Stimulated activated CD4-positive, alpha-beta T cell treated with anti-CD3 and anti-CD28 coated beads, Interleukin-15, amount 100 ng/mL, for 24 hours (primary cell): ENCODE results near the gene CHST1.

Experiments
- DNase-seq: peaks from one replicate; pipeline ENCODE4 v3.0.0-alpha.2; 2020

The CHST1 gene

DNA sequence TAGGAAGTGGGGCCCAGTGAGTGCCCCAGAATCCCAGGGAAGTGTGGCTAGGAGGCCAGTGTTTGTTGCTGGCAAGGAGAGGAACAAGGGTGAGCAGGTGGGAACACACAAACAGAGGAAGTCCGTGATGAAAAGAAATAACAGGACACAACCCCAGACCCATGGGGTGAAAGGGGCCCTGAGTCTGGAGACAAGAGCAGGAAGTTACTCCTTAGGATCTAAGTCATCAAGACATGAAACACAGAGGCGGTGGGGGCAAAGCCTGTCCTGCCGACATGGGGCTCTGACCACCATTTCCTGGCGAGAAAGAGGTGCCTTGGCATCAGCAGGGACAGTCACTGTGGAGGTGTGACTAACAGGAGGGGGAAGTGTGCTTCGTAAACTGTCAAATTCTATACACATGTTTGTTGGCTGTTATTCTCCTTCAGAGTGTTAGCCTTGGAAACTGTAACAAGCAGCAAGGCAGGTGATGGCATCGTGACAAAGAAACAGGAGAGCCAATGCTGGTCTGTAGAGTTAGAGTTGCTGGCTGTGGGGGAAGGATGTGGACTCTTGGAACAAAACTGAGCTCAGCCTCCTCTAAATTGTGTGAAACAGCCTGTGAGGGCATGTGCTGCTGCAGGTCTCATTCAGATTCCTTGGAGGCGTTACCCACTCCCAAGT lies 21.7 kb downstream of the CHST1 start:
- no peak for DNase-seq

- no peak for DNase-seq
Measured at GRCh38 chr11:45641961-45642360, 23.5 kb downstream of the CHST1 start.

DNA sequence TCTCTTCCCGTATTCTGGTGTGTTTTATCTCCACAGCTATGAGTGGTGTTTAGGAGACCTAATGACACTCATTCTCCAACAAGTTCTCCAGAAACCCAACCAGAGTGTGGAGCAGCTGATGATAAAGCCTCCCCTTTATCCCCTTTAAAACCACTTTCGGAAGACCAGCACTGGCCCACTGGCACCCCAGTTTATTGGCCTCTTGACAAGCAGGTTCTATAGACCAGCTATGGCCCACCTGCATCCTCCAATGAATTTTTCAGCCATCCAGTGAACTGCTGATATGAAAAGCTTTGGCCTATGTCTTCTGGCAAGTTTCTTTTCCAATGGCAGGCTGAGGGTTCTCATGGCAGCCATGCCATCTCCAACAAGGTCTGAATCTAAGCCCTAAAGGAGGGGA lies 27.4 kb downstream of the CHST1 start:
- no peak for DNase-seq

GRCh38 chr11:45635907-45636306 lies 29.5 kb downstream of the CHST1 start:
- DNase-seq: no peak

- DNase-seq: no peak
Measured at GRCh38 chr11:45625611-45626010, 39.8 kb downstream of the CHST1 start.

DNA sequence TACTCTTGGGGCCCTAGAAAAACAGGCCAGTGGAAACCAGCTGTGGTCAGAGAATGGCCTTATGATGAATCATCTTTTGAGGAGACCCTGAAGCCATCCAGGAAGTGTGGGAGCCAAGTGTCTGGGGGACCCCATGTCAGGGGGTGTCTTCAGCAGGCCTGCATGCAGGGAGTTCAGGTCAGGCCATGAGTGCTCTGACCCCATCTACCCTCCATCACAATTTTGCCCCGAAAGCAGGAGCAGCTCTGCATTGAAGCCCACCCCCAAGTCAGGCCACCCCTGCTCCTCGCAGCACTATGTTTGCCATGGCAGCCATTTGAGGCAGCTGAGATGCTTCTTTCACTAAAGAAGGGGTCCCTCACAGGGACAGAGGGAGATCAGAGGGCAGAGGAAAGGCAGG lies 41.3 kb downstream of the CHST1 start:
- no peak for DNase-seq

DNA sequence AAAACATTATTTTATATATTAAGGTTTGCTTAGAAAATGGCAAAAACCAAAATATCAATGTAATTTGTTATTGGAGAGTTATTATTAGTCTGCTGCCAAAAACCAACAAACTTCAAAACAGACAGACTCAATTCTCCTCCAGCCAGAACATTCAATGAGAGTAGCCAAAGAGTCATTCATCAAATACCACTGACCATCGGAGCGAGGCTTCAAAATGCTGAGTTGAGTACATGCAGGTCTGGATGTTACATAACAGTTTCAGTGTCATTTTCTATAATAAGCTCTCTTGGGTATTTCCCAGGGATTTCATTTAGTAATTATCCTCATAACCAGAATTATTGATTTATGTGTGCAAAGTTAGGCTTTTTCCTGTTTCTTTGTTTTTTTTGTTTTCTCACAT lies 42.6 kb downstream of the CHST1 start:
- DNase-seq: no peak

DNA sequence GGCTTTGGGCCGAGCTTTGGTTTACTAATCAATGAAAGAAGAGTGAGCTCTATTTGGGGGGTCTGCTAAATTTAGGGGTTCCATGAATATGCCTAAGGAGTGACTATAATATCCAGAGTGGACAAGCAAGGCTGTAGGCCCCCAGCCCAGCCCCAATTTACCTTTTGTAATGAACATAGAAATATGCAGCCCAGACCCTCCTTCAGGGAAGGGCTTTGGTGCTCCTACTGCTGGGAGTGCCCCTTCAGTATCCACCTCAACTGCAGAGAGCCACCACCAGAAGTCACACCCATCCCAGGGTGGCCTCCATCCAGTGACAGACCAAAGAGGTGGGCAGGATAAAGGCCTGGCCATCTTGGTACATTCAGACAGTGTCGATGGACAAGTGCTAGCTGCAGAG lies 43.1 kb downstream of the CHST1 start:
- DNase-seq: no peak

DNA sequence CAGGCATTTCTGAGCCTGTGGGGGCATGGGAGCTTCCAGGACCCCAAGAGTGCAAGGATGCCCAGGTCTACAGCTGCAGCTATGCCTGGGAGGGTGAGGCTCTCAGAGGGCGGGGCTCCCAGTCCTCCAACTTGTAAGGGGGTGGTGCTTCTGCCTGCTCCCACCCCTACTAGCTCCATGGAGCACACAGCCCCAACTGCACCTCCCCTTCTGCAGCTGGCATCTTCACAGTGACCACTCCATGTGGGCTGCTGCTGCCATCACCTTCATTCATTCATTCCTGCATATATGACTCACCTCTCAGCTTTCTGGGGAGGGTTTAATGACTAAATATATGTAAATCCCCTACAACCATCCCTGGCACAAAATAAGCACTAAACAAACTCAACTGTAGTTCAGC lies 43.8 kb downstream of the CHST1 start:
- no peak for DNase-seq

DNA sequence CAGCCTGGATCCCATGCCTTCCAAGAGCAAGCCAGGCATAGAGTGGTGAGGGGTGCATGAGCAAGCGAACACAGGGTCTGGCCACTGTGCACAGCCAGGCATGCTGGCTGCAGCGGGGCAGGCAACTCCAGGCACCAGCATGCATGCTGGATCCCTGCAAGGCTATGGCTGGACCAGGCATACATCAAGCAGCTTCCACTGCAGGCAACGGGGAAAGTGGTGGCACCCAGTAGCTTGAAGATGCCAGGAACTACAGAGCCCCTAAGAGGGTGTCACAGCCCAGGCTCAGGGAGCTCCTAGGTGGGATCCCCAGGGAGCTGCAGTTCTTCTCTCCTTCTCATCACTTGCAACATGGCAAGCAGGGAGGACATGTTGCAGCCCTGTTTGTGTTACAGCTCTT lies 45.2 kb downstream of the CHST1 start:
- DNase-seq: no peak

DNA sequence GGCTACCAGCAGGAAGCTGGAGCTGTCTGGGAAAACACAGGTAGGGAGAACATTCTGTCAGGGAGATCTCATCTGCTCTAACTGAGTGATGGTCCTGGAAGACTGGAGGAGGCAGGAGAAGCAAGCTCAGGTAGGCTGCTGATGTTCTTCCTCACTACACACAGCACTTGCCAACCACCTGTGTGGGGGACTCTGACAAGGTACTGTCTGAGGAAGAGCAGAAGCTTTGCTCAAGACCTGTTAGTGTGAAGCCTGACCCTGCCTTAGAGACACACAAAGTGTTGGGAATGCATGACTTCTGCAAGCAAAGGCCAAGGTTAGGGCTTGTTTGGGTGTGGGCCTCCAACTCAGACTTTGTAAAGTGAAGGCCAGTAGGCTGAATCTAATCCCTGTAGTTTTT lies 46.5 kb downstream of the CHST1 start:
- DNase-seq: no peak

GRCh38 chr11:45617871-45618601 lies 47.4 kb downstream of the CHST1 start:
- DNase-seq: no peak

GRCh38 chr11:45616802-45617549 lies 48.4 kb downstream of the CHST1 start:
- no peak for DNase-seq

DNA sequence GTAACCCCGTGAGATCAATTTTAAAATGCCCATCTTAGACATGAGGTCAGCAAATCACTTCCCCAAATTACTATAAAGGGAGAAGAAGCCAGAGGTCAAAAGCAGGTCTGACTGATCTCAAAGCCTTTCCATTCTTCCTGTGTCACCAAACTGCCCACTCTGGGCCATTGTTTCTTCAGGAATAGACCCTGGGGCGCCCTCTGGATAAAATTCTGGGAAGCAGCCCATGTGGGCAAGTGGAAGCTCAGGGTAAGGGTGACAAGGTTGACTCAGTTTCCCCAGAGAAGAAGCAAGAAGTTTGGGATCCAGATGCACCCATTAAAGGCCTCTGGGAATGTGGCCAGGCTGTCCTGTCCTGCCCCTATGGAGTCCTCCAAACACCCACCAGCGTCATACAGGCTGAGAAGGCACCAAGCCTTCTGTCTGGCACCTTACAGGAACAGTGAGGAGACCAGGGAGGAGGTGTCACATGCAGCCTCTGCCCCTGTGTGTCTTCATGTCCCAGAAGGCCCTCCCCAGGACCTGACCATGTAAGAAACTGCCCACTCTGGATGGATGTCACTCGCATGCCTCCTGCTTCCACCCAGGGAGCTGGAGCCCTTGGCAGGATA lies 50.1 kb downstream of the CHST1 start:
- DNase-seq: no peak

GRCh38 chr11:45614196-45614828 lies 51.1 kb downstream of the CHST1 start:
- DNase-seq: no peak

GRCh38 chr11:45610627-45611026 lies 54.8 kb downstream of the CHST1 start:
- no peak for DNase-seq

DNA sequence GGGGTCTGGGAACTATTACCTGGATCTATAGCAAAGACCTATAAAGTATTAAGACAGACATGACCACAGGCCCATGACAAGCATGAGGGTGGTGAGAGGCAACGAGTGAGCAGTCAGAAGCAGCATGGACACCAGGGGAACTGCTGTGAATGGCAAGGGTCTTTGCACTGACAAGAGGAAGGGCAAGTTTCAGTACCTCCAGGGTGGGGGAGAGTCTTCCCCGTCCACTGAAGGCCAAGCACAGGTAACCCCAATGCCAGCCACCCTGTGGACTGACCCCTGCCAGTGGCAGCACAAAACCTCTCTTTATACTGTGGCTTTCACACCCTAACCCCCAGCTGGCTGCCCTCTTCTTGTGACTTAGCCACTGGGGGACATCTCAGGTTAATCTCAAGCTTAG lies 55.5 kb downstream of the CHST1 start:
- no peak for DNase-seq

GRCh38 chr11:45609337-45609736 lies 56.1 kb downstream of the CHST1 start:
- no peak for DNase-seq

- DNase-seq: no peak
Measured at GRCh38 chr11:45607995-45608394, 57.4 kb downstream of the CHST1 start.

- DNase-seq: peak; percentile 3
Measured at GRCh38 chr11:45606514-45607281, 58.7 kb downstream of the CHST1 start.

- DNase-seq: no peak
Measured at GRCh38 chr11:45605051-45605450, 60.4 kb downstream of the CHST1 start.

DNA sequence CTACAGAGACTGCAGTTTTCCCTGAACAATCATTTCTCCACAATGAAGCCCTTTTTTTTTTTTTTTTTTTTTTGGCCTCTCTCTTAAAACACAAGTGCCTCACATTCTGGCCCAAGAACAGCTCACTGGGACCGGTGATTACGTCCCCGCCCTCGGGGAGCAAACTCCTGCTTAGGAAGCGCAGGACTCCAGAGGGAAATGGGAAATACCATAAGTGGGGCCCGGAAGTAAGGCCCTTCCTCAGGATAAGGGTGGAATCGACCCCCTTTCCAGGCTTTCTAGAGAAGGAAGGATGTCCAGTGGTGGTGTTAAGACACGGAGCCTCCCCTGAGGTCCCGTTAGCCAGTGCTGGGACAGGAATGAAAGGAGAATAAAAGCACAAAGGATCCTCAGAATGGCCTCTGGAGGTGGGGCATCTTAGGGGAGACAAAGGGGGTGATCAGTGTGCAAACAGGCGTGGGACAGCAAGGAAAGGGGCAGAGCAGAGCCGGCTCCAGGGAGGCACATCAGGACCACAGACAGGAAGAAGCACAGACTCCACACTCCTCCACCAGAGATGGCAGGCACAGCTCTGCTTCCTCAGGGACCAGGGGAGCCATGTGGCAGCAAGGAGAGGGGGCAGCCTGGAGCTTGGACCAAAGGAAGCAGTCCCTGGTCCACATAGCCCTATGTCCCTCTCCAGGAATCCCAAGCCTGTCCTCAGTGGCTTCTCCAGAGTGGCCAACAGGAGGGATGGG lies 61.3 kb downstream of the CHST1 start:
- no peak for DNase-seq
